A673 (cell line): Measurements from ENCODE around the gene ABCF1.

Experiments
- EZH2 ChIP-seq: fragments of 200-600 bp; sonication (generic); IDR thresholded peaks from 2 replicates; pipeline ENCODE4 v1.6.1; 2017; ENCODE audit warnings: borderline replicate concordance, low read depth, mild to moderate bottlenecking, mixed read lengths, antibody characterized with exemption, low read length; ENCODE audit not compliant: poor library complexity, severe bottlenecking
- TF ChIP-seq, protein P1 (sequence below): fragments of 300-800, 200-600 bp; sonication (generic); conservative IDR thresholded peaks from 2 replicates; pipeline ENCODE4 v1.5.1; 2017; ENCODE audit warnings: low read depth, mild to moderate bottlenecking, antibody characterized with exemption, low read length, moderate library complexity, mixed read lengths

DNA sequence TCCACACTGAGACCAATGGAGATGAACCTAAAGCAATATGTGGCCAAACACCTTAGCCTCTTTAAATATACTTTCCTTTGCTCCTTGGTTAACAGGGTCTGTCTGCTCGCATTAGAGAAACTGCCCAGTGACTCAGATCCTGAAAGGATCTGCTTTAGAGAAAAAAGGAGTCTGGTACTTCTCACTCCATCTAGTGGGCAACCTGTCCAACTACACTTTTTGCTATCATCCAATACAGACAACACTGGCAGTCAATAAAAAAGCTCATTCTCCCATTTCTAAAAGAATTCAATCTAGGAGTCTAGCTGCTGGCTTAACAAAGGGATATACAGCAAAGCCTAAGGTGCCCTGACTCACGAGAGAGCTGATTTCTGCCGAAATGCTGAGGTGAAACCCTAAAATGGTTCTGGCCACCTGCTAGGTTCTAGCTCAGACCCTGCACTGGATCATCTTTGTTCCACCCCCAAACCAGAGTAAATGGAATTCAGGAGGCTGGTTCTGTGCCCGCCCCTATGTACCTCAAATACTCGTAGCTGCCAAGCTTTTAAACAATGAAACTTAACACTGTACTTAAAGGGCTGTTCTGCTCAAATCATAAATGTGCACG is 26.5 kb upstream of the ABCF1 start:
- TF ChIP-seq, protein P1, sequence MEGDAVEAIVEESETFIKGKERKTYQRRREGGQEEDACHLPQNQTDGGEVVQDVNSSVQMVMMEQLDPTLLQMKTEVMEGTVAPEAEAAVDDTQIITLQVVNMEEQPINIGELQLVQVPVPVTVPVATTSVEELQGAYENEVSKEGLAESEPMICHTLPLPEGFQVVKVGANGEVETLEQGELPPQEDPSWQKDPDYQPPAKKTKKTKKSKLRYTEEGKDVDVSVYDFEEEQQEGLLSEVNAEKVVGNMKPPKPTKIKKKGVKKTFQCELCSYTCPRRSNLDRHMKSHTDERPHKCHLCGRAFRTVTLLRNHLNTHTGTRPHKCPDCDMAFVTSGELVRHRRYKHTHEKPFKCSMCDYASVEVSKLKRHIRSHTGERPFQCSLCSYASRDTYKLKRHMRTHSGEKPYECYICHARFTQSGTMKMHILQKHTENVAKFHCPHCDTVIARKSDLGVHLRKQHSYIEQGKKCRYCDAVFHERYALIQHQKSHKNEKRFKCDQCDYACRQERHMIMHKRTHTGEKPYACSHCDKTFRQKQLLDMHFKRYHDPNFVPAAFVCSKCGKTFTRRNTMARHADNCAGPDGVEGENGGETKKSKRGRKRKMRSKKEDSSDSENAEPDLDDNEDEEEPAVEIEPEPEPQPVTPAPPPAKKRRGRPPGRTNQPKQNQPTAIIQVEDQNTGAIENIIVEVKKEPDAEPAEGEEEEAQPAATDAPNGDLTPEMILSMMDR, result peak; percentile 75
- TF ChIP-seq EZH2, result no peak
